ENCODE data around the gene TRPM4. TPM values are rescaled to one million over a fixed set of nuclear protein-coding genes. Genes with fewer than 3 reads are reported as not detected.

The TRPM4 gene
- total and polyA plus RNA-seq, 2 experiments from 2014 or later = 16.5 to 25.7 TPM

DNA sequence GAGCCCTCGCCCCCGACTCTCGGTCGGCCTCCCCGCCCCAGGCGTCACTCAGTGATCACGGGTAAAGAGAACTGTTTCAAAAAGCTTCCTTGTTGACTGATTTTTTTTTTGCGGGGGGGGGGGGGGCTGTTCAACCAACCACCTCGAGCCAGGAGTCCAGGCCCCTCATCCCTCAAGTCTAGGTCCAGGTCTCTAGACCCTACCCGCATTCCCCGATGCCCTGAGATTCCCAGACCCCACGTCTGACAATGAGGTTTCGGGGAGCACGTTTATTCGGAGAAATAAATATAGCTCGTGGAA lies 6.7 kb upstream of the TRPM4 start (continued):
- TF ChIP-seq, protein P1, sequence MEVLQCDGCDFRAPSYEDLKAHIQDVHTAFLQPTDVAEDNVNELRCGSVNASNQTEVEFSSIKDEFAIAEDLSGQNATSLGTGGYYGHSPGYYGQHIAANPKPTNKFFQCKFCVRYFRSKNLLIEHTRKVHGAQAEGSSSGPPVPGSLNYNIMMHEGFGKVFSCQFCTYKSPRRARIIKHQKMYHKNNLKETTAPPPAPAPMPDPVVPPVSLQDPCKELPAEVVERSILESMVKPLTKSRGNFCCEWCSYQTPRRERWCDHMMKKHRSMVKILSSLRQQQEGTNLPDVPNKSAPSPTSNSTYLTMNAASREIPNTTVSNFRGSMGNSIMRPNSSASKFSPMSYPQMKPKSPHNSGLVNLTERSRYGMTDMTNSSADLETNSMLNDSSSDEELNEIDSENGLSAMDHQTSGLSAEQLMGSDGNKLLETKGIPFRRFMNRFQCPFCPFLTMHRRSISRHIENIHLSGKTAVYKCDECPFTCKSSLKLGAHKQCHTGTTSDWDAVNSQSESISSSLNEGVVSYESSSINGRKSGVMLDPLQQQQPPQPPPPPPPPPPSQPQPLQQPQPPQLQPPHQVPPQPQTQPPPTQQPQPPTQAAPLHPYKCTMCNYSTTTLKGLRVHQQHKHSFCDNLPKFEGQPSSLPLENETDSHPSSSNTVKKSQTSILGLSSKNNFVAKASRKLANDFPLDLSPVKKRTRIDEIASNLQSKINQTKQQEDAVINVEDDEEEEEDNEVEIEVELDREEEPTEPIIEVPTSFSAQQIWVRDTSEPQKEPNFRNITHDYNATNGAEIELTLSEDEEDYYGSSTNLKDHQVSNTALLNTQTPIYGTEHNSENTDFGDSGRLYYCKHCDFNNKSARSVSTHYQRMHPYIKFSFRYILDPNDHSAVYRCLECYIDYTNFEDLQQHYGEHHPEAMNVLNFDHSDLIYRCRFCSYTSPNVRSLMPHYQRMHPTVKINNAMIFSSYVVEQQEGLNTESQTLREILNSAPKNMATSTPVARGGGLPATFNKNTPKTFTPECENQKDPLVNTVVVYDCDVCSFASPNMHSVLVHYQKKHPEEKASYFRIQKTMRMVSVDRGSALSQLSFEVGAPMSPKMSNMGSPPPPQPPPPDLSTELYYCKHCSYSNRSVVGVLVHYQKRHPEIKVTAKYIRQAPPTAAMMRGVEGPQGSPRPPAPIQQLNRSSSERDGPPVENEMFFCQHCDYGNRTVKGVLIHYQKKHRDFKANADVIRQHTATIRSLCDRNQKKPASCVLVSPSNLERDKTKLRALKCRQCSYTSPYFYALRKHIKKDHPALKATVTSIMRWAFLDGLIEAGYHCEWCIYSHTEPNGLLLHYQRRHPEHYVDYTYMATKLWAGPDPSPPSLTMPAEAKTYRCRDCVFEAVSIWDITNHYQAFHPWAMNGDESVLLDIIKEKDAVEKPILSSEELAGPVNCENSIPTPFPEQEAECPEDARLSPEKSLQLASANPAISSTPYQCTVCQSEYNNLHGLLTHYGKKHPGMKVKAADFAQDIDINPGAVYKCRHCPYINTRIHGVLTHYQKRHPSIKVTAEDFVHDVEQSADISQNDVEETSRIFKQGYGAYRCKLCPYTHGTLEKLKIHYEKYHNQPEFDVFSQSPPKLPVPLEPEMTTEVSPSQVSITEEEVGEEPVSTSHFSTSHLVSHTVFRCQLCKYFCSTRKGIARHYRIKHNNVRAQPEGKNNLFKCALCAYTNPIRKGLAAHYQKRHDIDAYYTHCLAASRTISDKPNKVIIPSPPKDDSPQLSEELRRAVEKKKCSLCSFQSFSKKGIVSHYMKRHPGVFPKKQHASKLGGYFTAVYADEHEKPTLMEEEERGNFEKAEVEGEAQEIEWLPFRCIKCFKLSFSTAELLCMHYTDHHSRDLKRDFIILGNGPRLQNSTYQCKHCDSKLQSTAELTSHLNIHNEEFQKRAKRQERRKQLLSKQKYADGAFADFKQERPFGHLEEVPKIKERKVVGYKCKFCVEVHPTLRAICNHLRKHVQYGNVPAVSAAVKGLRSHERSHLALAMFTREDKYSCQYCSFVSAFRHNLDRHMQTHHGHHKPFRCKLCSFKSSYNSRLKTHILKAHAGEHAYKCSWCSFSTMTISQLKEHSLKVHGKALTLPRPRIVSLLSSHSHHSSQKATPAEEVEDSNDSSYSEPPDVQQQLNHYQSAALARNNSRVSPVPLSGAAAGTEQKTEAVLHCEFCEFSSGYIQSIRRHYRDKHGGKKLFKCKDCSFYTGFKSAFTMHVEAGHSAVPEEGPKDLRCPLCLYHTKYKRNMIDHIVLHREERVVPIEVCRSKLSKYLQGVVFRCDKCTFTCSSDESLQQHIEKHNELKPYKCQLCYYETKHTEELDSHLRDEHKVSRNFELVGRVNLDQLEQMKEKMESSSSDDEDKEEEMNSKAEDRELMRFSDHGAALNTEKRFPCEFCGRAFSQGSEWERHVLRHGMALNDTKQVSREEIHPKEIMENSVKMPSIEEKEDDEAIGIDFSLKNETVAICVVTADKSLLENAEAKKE (CRISPR knock-in tag; IDR thresholded peaks at IDR 0.05) = no peak
- TF ChIP-seq, protein P2, sequence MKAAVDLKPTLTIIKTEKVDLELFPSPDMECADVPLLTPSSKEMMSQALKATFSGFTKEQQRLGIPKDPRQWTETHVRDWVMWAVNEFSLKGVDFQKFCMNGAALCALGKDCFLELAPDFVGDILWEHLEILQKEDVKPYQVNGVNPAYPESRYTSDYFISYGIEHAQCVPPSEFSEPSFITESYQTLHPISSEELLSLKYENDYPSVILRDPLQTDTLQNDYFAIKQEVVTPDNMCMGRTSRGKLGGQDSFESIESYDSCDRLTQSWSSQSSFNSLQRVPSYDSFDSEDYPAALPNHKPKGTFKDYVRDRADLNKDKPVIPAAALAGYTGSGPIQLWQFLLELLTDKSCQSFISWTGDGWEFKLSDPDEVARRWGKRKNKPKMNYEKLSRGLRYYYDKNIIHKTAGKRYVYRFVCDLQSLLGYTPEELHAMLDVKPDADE (IDR thresholded peaks at IDR 0.05) = no peak

DNA sequence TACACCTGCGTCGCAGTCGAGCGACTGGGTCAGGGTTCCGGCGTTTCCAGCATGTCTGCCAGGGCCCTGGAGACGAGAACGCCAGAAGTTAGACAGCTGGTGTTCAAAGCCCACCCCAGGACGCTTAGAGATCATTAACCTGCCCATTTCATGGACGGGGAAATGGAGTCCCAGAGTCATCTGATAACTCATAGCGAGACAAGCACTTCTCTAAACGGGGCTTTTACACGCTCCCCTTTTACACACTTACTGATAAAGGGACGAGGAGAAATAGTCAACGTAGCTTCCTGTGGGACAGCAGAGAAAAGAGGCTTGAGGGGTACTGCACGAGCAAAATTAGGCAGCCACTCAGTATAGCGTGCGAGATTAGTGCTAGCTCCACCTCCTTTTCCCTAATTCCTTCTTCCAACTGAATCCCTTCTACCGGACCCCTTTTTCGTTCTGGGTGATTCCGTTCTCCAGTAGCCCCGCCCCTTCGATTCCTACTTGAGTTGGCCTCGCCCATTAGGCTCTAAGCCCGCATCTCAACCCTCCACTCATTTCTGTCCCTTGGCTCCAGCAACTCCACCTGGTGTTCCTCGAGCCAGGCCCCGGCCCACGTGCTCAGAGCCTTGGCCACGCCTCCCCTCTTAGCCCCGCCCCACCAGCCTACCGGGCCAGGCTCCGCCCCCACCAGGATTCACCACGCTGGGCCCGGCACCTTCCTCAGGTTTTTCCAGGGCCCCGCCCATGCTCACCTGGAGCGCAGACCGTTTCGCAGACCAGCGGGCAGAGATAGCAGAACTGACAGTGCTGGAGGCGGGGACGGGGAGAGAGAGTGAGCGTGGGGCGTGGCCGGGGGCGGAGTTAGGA lies 6.1 kb upstream of the TRPM4 start:
- Histone ChIP-seq H3K4me3 (peak overlapping the region; percentile 96), H3K27ac (ENCODE audit: low read depth) (no peak overlapping the region), H3F3A (replicated peaks; ENCODE audit: low read depth) (peaks cover 17% of the 10 kb centered on the region), H3K9me2 (ENCODE audit: insufficient read depth) (peaks cover 19% of the 10 kb centered on the region), H4K20me1 (replicated peaks; ENCODE audit: insufficient read depth) (no peaks in the 10 kb centered on the region), H3K4me1 (ENCODE audit: insufficient read depth) (peaks cover 27% of the 10 kb centered on the region), H3K27me3 (ENCODE audit: insufficient read depth) (peaks cover 7% of the 10 kb centered on the region; the same call in 1 of the 2 replicates), H3K79me2 (replicated peaks; ENCODE audit: insufficient read depth) (no peaks in the 10 kb centered on the region), H3K4me2 (peak overlapping the region; percentile 99), H2AFZ (no peak overlapping the region), H3K36me3 (ENCODE audit: insufficient read depth) (no peaks in the 10 kb centered on the region)
- ATAC-seq = peak; percentile 57
- H3K27me3 Mint-ChIP-seq (ENCODE audit: insufficient read depth, low read depth, poor library complexity) = peaks cover 25% of the 10 kb centered on the region
- H3K9me3 Mint-ChIP-seq = peaks cover 12% of the 10 kb centered on the region
- peak; percentile 100 for DNase-seq (ENCODE audit: low spot score)
- H3K27ac Mint-ChIP-seq = peak overlapping the region; percentile 78; the same call in 1 of the 2 replicates
- H3K4me1 Mint-ChIP-seq = peaks cover 46% of the 10 kb centered on the region
- peak overlapping the region; percentile 96 for H3K4me3 Mint-ChIP-seq
- peaks cover 8% of the 10 kb centered on the region; the same call in 2 of the 3 replicates for H3K36me3 Mint-ChIP-seq (ENCODE audit: low read depth)
- TF ChIP-seq CREB1 (CRISPR knock-in tag; IDR thresholded peaks at IDR 0.05; ENCODE audit: low read depth) (no peak), POLR2AphosphoS5 (IDR thresholded peaks at IDR 0.05; ENCODE audit: low read depth) (no peak), JUNB (IDR thresholded peaks at IDR 0.05; ENCODE audit: unreplicated experiment) (no peak), NANOG (IDR thresholded peaks at IDR 0.05; ENCODE audit: borderline replicate concordance) (no peak), ZNF114 (CRISPR knock-in tag; IDR thresholded peaks at IDR 0.05) (no peak), EZH2 (IDR thresholded peaks at IDR 0.05; ENCODE audit: low read depth, unreplicated experiment) (no peak), EZH2phosphoT487 (IDR thresholded peaks at IDR 0.05; ENCODE audit: unreplicated experiment) (no peak)
- TF ChIP-seq, protein P3, sequence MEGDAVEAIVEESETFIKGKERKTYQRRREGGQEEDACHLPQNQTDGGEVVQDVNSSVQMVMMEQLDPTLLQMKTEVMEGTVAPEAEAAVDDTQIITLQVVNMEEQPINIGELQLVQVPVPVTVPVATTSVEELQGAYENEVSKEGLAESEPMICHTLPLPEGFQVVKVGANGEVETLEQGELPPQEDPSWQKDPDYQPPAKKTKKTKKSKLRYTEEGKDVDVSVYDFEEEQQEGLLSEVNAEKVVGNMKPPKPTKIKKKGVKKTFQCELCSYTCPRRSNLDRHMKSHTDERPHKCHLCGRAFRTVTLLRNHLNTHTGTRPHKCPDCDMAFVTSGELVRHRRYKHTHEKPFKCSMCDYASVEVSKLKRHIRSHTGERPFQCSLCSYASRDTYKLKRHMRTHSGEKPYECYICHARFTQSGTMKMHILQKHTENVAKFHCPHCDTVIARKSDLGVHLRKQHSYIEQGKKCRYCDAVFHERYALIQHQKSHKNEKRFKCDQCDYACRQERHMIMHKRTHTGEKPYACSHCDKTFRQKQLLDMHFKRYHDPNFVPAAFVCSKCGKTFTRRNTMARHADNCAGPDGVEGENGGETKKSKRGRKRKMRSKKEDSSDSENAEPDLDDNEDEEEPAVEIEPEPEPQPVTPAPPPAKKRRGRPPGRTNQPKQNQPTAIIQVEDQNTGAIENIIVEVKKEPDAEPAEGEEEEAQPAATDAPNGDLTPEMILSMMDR (conservative IDR thresholded peaks at IDR 0.05; ENCODE audit: low read depth in 2 of 2) = no peak
- TF ChIP-seq, protein P4, sequence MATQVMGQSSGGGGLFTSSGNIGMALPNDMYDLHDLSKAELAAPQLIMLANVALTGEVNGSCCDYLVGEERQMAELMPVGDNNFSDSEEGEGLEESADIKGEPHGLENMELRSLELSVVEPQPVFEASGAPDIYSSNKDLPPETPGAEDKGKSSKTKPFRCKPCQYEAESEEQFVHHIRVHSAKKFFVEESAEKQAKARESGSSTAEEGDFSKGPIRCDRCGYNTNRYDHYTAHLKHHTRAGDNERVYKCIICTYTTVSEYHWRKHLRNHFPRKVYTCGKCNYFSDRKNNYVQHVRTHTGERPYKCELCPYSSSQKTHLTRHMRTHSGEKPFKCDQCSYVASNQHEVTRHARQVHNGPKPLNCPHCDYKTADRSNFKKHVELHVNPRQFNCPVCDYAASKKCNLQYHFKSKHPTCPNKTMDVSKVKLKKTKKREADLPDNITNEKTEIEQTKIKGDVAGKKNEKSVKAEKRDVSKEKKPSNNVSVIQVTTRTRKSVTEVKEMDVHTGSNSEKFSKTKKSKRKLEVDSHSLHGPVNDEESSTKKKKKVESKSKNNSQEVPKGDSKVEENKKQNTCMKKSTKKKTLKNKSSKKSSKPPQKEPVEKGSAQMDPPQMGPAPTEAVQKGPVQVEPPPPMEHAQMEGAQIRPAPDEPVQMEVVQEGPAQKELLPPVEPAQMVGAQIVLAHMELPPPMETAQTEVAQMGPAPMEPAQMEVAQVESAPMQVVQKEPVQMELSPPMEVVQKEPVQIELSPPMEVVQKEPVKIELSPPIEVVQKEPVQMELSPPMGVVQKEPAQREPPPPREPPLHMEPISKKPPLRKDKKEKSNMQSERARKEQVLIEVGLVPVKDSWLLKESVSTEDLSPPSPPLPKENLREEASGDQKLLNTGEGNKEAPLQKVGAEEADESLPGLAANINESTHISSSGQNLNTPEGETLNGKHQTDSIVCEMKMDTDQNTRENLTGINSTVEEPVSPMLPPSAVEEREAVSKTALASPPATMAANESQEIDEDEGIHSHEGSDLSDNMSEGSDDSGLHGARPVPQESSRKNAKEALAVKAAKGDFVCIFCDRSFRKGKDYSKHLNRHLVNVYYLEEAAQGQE (IDR thresholded peaks at IDR 0.05; ENCODE audit: unreplicated experiment) = no peak
